ENCODE measurements around the gene CAPN15. TPM values are rescaled to one million over a fixed set of nuclear protein-coding genes. Genes with fewer than 3 reads are reported as not detected.
A peak's percentile ranks its signal among the peaks of the same experiment; 100 is the strongest.

The CAPN15 gene
- total and polyA plus RNA-seq, 9 of the 15 experiments (the other 6 are each of a cell fraction or from before 2014, with no cell fraction given) = 0.62 to 111 (median 14.2) TPM

- TF ChIP-seq ZSCAN32 (CRISPR knock-in tag; IDR thresholded peaks at IDR 0.05) = no peak
- peak in 1 of 2 experiments; percentile 78; a peak in 2 of 4 replicates for TF ChIP-seq MNT (conservative IDR thresholded peaks at IDR 0.05)
- peak; percentile 73; the same call in 1 of the 2 replicates for TF ChIP-seq SOX6 (IDR thresholded peaks at IDR 0.05)
- TF ChIP-seq DMBX1 (CRISPR knock-in tag; IDR thresholded peaks at IDR 0.05; ENCODE audit: borderline replicate concordance) = no peak
- TF ChIP-seq ZNF766 (CRISPR knock-in tag; conservative IDR thresholded peaks at IDR 0.05) = peak; percentile 43
- peak; percentile 75 for TF ChIP-seq NCOR1 (IDR thresholded peaks at IDR 0.05)
- TF ChIP-seq IRF9 (tag; IDR thresholded peaks at IDR 0.05) = no peak
- TF ChIP-seq TGIF2 (CRISPR knock-in tag; IDR thresholded peaks at IDR 0.05) = no peak
- no peak for TF ChIP-seq ILF3 (IDR thresholded peaks at IDR 0.05; ENCODE audit: borderline replicate concordance)
- TF ChIP-seq STAT6 (CRISPR knock-in tag; IDR thresholded peaks at IDR 0.05) = no peak
- no peak for TF ChIP-seq CREB3 (tag; conservative IDR thresholded peaks at IDR 0.05; ENCODE audit: low read depth)
- TF ChIP-seq ZNF77 (CRISPR knock-in tag; IDR thresholded peaks at IDR 0.05) = no peak
- TF ChIP-seq CTCF (IDR thresholded peaks at IDR 0.05 in 2 of 3, conservative IDR thresholded peaks at IDR 0.05 in 1 of 3; ENCODE audit: insufficient read depth in 2 of 3, low read depth in 1 of 3, low read length in 3 of 3) = 0 out of 6 replicates have a peak, but pooled peaks of 1 of the 3 experiments have one; percentile 0
- TF ChIP-seq RBM34 (IDR thresholded peaks at IDR 0.05; ENCODE audit: borderline replicate concordance, insufficient read depth, low read length) = no peak
- no peak for TF ChIP-seq ESRRB (CRISPR knock-in tag; IDR thresholded peaks at IDR 0.05; ENCODE audit: borderline replicate concordance)
- TF ChIP-seq KLF10 (CRISPR knock-in tag; IDR thresholded peaks at IDR 0.05) = no peak
Observed at GRCh38 chr16:566475-567372, 39.2 kb downstream of the CAPN15 start, which contains the start of gene NHLRC4 (continued).

Measured in K562 (cell line).